CD4-positive, CD25-positive, alpha-beta regulatory T cell (primary cell): ENCODE data around the gene FAM107B. TPM values are rescaled to one million over a fixed set of nuclear protein-coding genes. Genes with fewer than 3 reads are reported as not detected.

Experiments used
- ATAC-seq, 2 donors: fragments of 150-1000 bp; cut with Tn5 transposase; one replicate each; pipeline ENCODE4 v1.10.0; 2021; ENCODE audit warnings: low read depth in 2 of 2, moderate number of reproducible peaks in 2 of 2, moderate library complexity in 1 of 2
- DNase-seq, 3 donors: peaks; one replicate each; pipeline versions ENCODE4 v3.0.0 to v3.0.0-alpha.2; 2012 to 2022; ENCODE audit warnings: mixed read lengths in 1 of 3
- H3K27ac ChIP-seq: one replicate; pipeline ENCODE4 v1.7.0; 2013; ENCODE audit warnings: mild to moderate bottlenecking, low read length; ENCODE audit not compliant: insufficient read depth, poor library complexity, severe bottlenecking
- H3K27me3 ChIP-seq: one replicate; pipeline ENCODE4 v1.7.0; 2013; ENCODE audit warnings: low read length; ENCODE audit not compliant: control insufficient read depth, insufficient read depth
- H3K36me3 ChIP-seq: one replicate; pipeline ENCODE4 v1.7.0; 2013; ENCODE audit warnings: mild to moderate bottlenecking, low read length, moderate library complexity; ENCODE audit not compliant: control insufficient read depth, insufficient read depth
- H3K4me1 ChIP-seq: 2 replicates; pipeline ENCODE4 v1.7.0; 2013; ENCODE audit warnings: mild to moderate bottlenecking, low read length; ENCODE audit not compliant: insufficient read depth, control insufficient read depth, poor library complexity, severe bottlenecking
- H3K4me3 ChIP-seq: one replicate; pipeline ENCODE4 v1.7.0; 2013; ENCODE audit warnings: low read depth, mild to moderate bottlenecking, low read length, moderate library complexity
- H3K9me3 ChIP-seq, 2 experiments: 1 replicate in 1 of 2; 2 replicates in 1 of 2; pipeline ENCODE4 v1.7.0; 2013; ENCODE audit warnings: low read length in 2 of 2, mild to moderate bottlenecking in 1 of 2, moderate library complexity in 1 of 2; ENCODE audit not compliant: control insufficient read depth in 2 of 2
- H3K27ac Mint-ChIP-seq, 3 donors: one replicate each; pipeline ENCODE4 v1.8.0; 2020 to 2022; ENCODE audit warnings: mild to moderate bottlenecking in 3 of 3, mixed read lengths in 3 of 3, moderate library complexity in 2 of 3
- H3K27me3 Mint-ChIP-seq: one replicate; pipeline ENCODE4 v1.8.0; 2022; ENCODE audit warnings: mild to moderate bottlenecking, mixed read lengths
- H3K36me3 Mint-ChIP-seq: one replicate; pipeline ENCODE4 v1.8.0; 2020; ENCODE audit warnings: mixed read lengths
- H3K4me1 Mint-ChIP-seq, 4 donors: one replicate each; pipeline ENCODE4 v1.8.0; 2020 to 2022; ENCODE audit warnings: mixed read lengths in 4 of 4, mild to moderate bottlenecking in 1 of 4
- H3K4me3 Mint-ChIP-seq, 4 donors: one replicate each; pipeline ENCODE4 v1.8.0; 2020 to 2022; ENCODE audit warnings: mild to moderate bottlenecking in 4 of 4, mixed read lengths in 4 of 4, moderate library complexity in 3 of 4
- H3K9me3 Mint-ChIP-seq, 7 donors: one replicate each; pipeline ENCODE4 v1.8.0; 2020 to 2022; ENCODE audit warnings: mixed read lengths in 7 of 7, mild to moderate bottlenecking in 3 of 7, moderate library complexity in 2 of 7
- polyA plus RNA-seq, 4 donors: library from polyadenylated mRNA; unstranded; fragments of 300-500 nt; fragmentation: Illumina TruSeq; gene quantifications; one replicate each; pipeline ENCODE4 v1.2.3, GENCODE V29; 2021
- total RNA-seq: library from RNA; stranded (reverse); gene quantifications from one replicate; pipeline ENCODE4 v1.2.3, GENCODE V29; 2022

Gene FAM107B
- total and polyA plus RNA-seq, 5 donors from 2014 or later = 202 to 327 (median 296) TPM

GRCh38 chr10:14798636-14799035 lies 23.9 kb upstream of the FAM107B start:
- Histone ChIP-seq H3K36me3 (no peaks in the 10 kb centered on the region), H3K27me3 (peaks cover 4% of the 10 kb centered on the region), H3K4me1 (no peaks in the 10 kb centered on the region), H3K9me3 (no peaks in the 10 kb centered on the region), H3K27ac (no peak overlapping the region), H3K4me3 (no peak overlapping the region)
- Mint-ChIP-seq H3K27ac (no peak overlapping the region), H3K27me3 (peaks cover 29% of the 10 kb centered on the region), H3K9me3 (peaks cover 0 to 2% (median 0%) of the 10 kb centered on the region in 7 donors), H3K4me1 (no peaks in the 10 kb centered on the region), H3K36me3 (no peaks in the 10 kb centered on the region), H3K4me3 (no peak overlapping the region)
- ATAC-seq (no peak), DNase-seq (no peak)

DNA sequence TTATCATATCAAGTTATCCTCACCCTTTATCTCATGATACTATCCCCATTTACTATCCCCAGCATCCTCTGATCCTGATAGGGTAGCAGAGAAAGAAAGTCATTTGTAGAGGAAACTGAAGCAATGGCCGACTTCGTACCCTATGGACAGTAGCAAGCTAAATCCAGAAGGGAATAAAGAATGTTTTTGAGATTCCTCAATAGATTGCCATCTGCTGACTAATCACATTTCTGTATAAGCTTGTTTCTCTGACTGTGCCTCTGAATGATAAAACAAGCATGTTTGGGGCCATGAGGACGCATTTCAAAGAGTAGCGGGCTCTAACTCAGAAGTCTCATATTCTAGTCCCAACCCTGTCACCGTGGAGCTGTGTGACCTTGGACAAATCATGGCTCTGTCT lies 13.2 kb upstream of the FAM107B start:
- no peak for ATAC-seq
- Mint-ChIP-seq H3K36me3 (no peaks in the 10 kb centered on the region), H3K27ac (no peak overlapping the region), H3K4me3 (no peak overlapping the region), H3K4me1 (no peaks in the 10 kb centered on the region), H3K27me3 (peaks cover 30% of the 10 kb centered on the region), H3K9me3 (peaks cover 0 to 4% (median 0%) of the 10 kb centered on the region in 7 donors)
- Histone ChIP-seq H3K36me3 (no peaks in the 10 kb centered on the region), H3K27ac (no peak overlapping the region), H3K27me3 (no peaks in the 10 kb centered on the region), H3K4me1 (no peaks in the 10 kb centered on the region), H3K4me3 (no peak overlapping the region), H3K9me3 (peaks cover 7% of the 10 kb centered on the region in 2 experiments)
- no peak for DNase-seq

DNA sequence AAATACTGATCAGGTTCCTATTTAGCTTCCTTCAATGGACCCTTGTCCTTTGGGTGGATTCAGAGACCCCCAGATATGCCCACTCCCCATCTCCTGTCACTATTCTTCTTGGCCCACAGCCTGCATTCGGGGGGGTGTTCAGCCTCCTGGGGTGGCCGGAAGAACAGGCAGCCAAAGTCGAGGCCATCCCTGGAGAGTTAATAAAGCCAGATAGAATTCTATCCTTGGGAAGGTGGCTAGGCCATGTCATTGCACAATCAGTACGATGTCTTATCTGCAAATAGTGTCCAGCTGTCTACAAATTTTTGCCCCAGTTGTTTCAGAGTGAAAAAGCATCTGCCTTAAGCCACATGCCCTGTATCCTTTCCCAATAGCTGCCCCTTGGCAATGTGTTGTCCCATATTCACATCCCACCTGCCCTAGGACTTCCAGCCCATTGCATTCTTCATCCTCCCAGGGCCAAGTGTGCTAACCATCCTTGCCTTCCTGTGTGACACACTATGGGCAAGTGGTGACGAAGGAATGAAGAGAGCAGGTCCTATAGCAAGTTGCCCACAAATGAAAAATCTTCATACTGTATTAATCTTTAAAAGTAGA lies 9.9 kb upstream of the FAM107B start:
- no peak overlapping the region for H3K27ac Mint-ChIP-seq
- ATAC-seq (no peak), DNase-seq (no peak)
- no peak overlapping the region for H3K27ac ChIP-seq
- no peaks in the 10 kb centered on the region for H3K27me3 ChIP-seq
- H3K4me1 ChIP-seq = no peaks in the 10 kb centered on the region
- peaks cover 7% of the 10 kb centered on the region in 2 experiments for H3K9me3 ChIP-seq
- H3K4me3 ChIP-seq = no peak overlapping the region
- H3K27me3 Mint-ChIP-seq = peaks cover 15% of the 10 kb centered on the region
- no peaks in the 10 kb centered on the region for H3K36me3 Mint-ChIP-seq
- peaks cover 0 to 4% (median 0%) of the 10 kb centered on the region in 7 donors for H3K9me3 Mint-ChIP-seq
- H3K4me3 Mint-ChIP-seq = no peak overlapping the region
- H3K36me3 ChIP-seq = no peaks in the 10 kb centered on the region
- H3K4me1 Mint-ChIP-seq = peaks cover 0 to 3% (median 1%) of the 10 kb centered on the region in 4 donors

DNA sequence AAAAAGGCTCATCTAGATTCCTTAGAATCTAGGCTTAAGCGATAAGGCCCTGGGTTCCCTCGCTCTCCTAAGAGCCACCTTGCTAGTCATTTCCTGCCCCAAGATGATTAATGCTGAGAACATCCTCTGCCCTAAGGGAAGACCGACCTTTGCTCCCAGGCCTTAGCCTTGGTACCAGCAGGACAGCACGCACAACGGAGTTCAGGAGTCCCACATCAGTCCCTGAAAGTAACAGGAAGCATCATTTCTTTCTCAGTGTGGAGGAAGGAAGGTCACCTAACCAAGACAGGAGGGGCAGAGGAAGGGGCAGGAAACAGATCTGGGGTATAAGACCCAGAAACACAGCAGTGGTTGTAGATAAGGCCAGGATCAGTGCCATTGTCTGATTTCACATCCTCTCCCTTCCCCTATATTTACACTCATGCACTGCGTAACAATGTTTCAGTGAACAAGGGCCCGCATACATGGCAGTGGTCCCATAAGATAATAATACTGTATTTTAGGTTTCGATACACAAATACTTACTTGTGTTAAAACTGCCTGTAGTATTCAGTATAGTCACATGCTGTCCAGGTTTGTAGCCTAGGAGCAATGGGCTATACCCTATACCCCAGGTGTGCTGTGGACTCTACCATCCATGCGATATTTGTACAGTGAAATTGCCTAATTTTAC lies 8.1 kb upstream of the FAM107B start:
- no peaks in the 10 kb centered on the region for H3K36me3 Mint-ChIP-seq
- H3K9me3 ChIP-seq = peaks cover 7% of the 10 kb centered on the region in 2 experiments
- no peaks in the 10 kb centered on the region for H3K27me3 ChIP-seq
- no peak overlapping the region for H3K27ac ChIP-seq
- H3K36me3 ChIP-seq = no peaks in the 10 kb centered on the region
- H3K9me3 Mint-ChIP-seq = peaks cover 0 to 4% (median 0%) of the 10 kb centered on the region in 7 donors
- no peaks in the 10 kb centered on the region for H3K4me1 ChIP-seq
- ATAC-seq (no peak), DNase-seq (peak in 1 of 3 donors; percentile 22)
- H3K4me3 Mint-ChIP-seq = no peak overlapping the region
- peaks cover 8% of the 10 kb centered on the region for H3K27me3 Mint-ChIP-seq
- H3K4me1 Mint-ChIP-seq = peaks cover 0 to 3% (median 1%) of the 10 kb centered on the region in 4 donors
- no peak overlapping the region for H3K4me3 ChIP-seq
- peak overlapping the region in 1 of 3 donors; percentile 12 for H3K27ac Mint-ChIP-seq

DNA sequence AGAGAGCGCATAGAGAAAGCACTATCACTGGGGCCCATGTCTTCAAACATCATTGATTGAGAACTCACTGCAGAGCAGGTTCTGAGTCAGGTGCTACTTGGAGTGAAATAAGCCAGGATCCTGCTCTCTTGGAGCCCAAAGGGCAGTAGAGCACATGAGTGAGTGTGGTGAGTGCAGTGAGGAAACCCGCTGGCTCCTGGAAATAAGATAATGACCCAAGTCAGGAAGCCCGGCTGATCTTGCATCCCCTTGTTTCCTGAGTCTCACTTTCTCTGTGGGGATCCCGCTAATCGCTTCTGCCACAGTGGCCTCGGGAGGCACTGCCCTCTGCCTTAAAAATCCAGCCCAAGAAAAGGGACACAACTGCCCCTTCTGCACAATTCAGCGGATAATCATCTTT lies 7.1 kb upstream of the FAM107B start:
- Histone ChIP-seq H3K27ac (no peak overlapping the region), H3K36me3 (no peaks in the 10 kb centered on the region), H3K4me3 (no peak overlapping the region), H3K4me1 (no peaks in the 10 kb centered on the region), H3K27me3 (no peaks in the 10 kb centered on the region), H3K9me3 (peaks cover 7% of the 10 kb centered on the region in 2 experiments)
- Mint-ChIP-seq H3K4me1 (peaks cover 0 to 3% (median 1%) of the 10 kb centered on the region in 4 donors), H3K27ac (peak overlapping the region in 1 of 3 donors; percentile 38), H3K9me3 (peaks cover 0 to 4% (median 0%) of the 10 kb centered on the region in 7 donors), H3K36me3 (no peaks in the 10 kb centered on the region), H3K27me3 (peaks cover 3% of the 10 kb centered on the region), H3K4me3 (no peak overlapping the region)
- ATAC-seq (no peak), DNase-seq (no peak)

GRCh38 chr10:14779001-14779651 lies 4.4 kb upstream of the FAM107B start:
- H3K27me3 Mint-ChIP-seq = peaks cover 4% of the 10 kb centered on the region
- no peak overlapping the region for H3K27ac Mint-ChIP-seq
- ATAC-seq (no peak), DNase-seq (no peak)
- peaks cover 0 to 2% (median 0%) of the 10 kb centered on the region in 7 donors for H3K9me3 Mint-ChIP-seq
- no peak overlapping the region for H3K4me3 Mint-ChIP-seq
- Histone ChIP-seq H3K27me3 (no peaks in the 10 kb centered on the region), H3K4me1 (no peaks in the 10 kb centered on the region), H3K27ac (no peak overlapping the region), H3K4me3 (no peak overlapping the region), H3K36me3 (no peaks in the 10 kb centered on the region), H3K9me3 (no peaks in the 10 kb centered on the region)
- H3K36me3 Mint-ChIP-seq = no peaks in the 10 kb centered on the region
- H3K4me1 Mint-ChIP-seq = peaks cover 0 to 3% (median 1%) of the 10 kb centered on the region in 4 donors

DNA sequence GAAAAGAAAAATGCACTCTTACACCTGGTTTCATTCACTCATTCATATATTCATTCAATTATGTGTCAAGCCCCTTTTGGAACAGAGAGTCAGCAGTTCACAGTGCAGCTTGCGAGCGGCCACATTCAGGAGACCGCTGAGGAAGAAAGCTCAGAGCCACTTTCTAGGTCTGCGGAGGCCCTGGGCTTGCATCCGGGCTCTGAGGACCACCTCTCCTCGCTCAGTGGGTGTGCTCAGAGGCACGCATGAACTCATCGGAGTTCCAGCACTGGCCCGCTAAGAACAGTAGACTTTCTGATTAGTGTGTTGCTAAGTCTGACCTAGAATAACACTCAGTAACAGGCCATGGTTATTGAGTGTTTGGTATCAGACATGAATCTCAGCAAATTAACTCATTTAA lies 1.8 kb upstream of the FAM107B start:
- Histone ChIP-seq H3K27ac (no peak overlapping the region), H3K9me3 (no peaks in the 10 kb centered on the region), H3K27me3 (no peaks in the 10 kb centered on the region), H3K4me3 (no peak overlapping the region), H3K4me1 (no peaks in the 10 kb centered on the region), H3K36me3 (no peaks in the 10 kb centered on the region)
- H3K27me3 Mint-ChIP-seq = peaks cover 4% of the 10 kb centered on the region
- H3K4me1 Mint-ChIP-seq = peaks cover 0 to 2% (median 0%) of the 10 kb centered on the region in 4 donors
- H3K4me3 Mint-ChIP-seq = no peak overlapping the region
- H3K9me3 Mint-ChIP-seq = peaks cover 0 to 2% (median 0%) of the 10 kb centered on the region in 7 donors
- H3K27ac Mint-ChIP-seq = no peak overlapping the region
- ATAC-seq (no peak), DNase-seq (no peak)
- H3K36me3 Mint-ChIP-seq = no peaks in the 10 kb centered on the region
